Smooth muscle cell of the umbilical artery (primary cell): ENCODE measurements around the gene RADX. TPM values are rescaled to one million over a fixed set of nuclear protein-coding genes. Genes with fewer than 3 reads are reported as not detected.

Experiments
- total RNA-seq: library from RNA; depleted of rRNA; stranded (reverse); fragments of >200 nt; gene quantifications from 2 replicates; pipeline ENCODE4 v1.2.3, GENCODE V29; 2014

Gene RADX, protein sequence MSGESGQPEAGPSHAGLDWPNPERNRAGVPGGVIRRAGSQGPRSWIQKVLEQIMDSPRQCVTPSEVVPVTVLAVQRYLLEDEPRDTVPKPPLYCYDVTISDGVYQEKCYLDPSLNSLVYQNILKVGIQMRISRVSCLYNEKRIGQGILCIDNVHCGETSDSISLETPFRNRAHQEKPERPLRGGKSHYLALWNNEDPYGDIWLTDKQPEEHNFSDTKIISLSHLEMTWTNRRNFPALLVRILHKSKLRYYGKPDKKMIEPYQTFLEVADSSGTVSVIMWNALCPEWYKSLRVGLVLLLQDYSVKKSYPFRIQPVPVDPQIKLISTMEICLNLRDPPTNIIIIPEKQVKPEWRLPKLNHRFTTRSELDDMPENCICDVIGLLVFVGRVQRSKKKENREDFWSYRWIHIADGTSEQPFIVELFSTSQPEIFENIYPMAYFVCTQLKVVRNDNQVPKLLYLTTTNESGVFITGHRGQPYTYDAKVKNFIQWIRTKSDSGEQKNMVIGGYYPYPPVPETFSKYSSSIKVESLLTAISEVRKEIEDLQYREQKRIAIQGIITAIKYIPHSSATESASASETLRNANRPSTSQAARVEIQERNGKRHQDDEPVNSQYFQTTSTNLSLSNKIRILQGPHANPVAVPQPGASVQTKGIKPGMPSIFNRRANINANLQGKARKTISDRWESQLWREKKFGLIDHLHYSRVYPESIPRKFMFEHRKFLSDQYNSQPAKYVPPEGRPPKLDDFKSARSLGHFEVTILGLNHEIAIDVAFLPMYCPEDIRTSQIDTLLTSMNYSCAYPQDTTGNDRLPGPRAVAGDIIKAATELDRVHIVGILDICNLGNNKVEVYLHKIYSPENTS
- total RNA-seq = 1.8 and 7.6 TPM in 2 replicates

GRCh38 chrX:106611679-106612392, at the start of gene RADX:
Gene RADX, plus strand, starts transcription at chrX:106611978. Its CDS starts 103 bp downstream, at chrX:106612081.

GRCh38 chrX:106726485-106727437, 115.0 kb downstream of the RADX start, which contains the start of gene RNF128:
Gene RNF128, plus strand, starts transcription at chrX:106726701. Its CDS starts 213 bp downstream, at chrX:106726914.

Other genes with a start within 250 kb of the RADX start
- gene RNF128, start 114.7 kb downstream of the RADX start, total RNA-seq = 9.2 and 29.3 TPM in 2 replicates
- 36.2 and 44.4 TPM in 2 replicates for gene TBC1D8B, start 190.7 kb downstream of the RADX start, total RNA-seq